ACC112 (cell line): ENCODE measurements around the gene USF2.

Source experiments
- H2AFZ ChIP-seq: fragments of 200-600 bp; sonication (generic); one replicate; pipeline ENCODE4 v1.6.0; 2017; ENCODE audit warnings: antibody characterized with exemption, low read length; ENCODE audit not compliant: unreplicated experiment
- H3K27ac ChIP-seq: fragments of 200-600 bp; sonication (generic); 2 replicates; pipeline ENCODE4 v1.5.1; 2014; ENCODE audit warnings: low read depth, mild to moderate bottlenecking, antibody characterized with exemption, low read length, moderate library complexity
- H3K27me3 ChIP-seq: fragments of 200-600 bp; sonication (generic); 2 replicates; pipeline ENCODE4 v1.6.1; 2014; ENCODE audit warnings: mild to moderate bottlenecking, antibody characterized with exemption, low read length, moderate library complexity, mixed read lengths; ENCODE audit not compliant: insufficient read depth
- H3K36me3 ChIP-seq: fragments of 200-600 bp; sonication (generic); 2 replicates; pipeline ENCODE4 v1.6.1; 2016; ENCODE audit warnings: mild to moderate bottlenecking, antibody characterized with exemption, low read length, moderate library complexity, mixed read lengths; ENCODE audit not compliant: insufficient read depth
- H3K4me1 ChIP-seq: fragments of 200-600 bp; sonication (generic); one replicate; pipeline ENCODE4 v1.6.1; 2016; ENCODE audit warnings: low read length, mixed read lengths; ENCODE audit not compliant: insufficient read depth, unreplicated experiment, control insufficient read depth
- H3K4me3 ChIP-seq: fragments of 200-600 bp; sonication (generic); 2 replicates; pipeline ENCODE4 v1.5.1; 2014; ENCODE audit warnings: mild to moderate bottlenecking, low read depth, low read length
- H3K79me2 ChIP-seq: fragments of 200-600 bp; sonication (generic); one replicate; pipeline ENCODE4 v1.6.0; 2016; ENCODE audit warnings: low read length; ENCODE audit not compliant: control insufficient read depth, unreplicated experiment, insufficient read depth

The USF2 gene

DNA sequence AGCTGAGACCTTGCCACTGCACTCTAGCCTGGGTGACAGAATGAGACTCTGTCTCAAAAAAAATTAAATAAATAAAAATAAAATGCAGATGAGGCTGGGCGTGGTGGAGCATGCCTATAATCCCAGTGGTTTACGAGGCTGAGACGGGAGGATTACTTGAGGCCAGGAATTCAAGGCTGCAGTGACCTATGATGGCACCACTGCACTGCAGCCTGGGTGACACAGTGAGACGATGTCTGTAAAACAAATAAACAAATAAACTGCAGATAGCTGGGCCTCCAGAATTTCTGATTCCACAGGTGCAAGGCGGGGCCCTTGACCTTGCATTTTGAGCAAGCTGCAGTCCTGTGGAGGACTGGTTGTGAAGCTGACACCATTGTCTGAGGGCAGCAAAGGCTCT, 20.1 kb downstream of the USF2 start:
- H3K27me3 ChIP-seq: peaks cover 9% of the 10 kb centered on the region; the same call in 1 of the 2 replicates
- no peak overlapping the region for H3K27ac ChIP-seq
- no peaks in the 10 kb centered on the region for H3K4me1 ChIP-seq
- no peak overlapping the region for H3K4me3 ChIP-seq
- H2AFZ ChIP-seq: no peak overlapping the region
- no peaks in the 10 kb centered on the region for H3K79me2 ChIP-seq
- no peaks in the 10 kb centered on the region for H3K36me3 ChIP-seq

DNA sequence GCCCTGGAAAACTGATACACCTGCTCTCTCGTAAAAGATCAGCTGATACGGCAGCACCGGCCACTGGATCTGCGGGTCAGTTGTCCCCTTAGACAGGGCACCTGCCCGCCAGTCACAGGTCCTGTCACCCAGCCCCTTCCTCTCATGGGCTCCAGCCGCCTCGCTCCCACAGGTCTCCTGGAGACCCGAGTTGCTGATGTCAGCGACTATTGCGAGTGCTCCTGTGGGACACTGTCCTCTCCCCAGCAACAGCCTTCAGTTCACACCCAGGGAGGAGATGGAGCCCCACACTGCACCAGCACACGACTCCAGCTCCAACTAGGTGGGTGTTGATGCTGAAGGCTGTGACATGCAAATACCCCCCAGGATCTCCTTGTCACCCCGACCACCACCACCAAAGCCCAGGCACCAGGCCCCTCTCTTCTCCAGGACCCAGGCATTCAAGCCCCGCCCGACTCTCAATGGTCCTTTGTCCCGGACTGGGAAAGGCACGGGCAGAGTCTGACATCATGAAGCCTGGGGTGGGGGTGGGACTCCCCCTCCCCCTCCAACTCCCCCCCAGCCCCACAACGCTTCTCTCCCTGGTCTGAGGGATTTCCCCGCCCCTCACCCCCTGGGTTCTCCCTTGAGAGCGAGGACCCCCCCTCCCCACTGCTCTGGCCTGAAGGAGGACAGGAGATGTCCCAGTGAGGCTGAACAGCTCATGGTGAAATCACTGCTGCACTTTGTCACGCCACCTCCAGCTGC, 21.8 kb downstream of the USF2 start:
- Histone ChIP-seq H3K4me1 (no peaks in the 10 kb centered on the region), H3K36me3 (no peaks in the 10 kb centered on the region), H2AFZ (no peak overlapping the region), H3K4me3 (no peak overlapping the region), H3K79me2 (no peaks in the 10 kb centered on the region), H3K27me3 (peaks cover 15% of the 10 kb centered on the region), H3K27ac (no peak overlapping the region)

DNA sequence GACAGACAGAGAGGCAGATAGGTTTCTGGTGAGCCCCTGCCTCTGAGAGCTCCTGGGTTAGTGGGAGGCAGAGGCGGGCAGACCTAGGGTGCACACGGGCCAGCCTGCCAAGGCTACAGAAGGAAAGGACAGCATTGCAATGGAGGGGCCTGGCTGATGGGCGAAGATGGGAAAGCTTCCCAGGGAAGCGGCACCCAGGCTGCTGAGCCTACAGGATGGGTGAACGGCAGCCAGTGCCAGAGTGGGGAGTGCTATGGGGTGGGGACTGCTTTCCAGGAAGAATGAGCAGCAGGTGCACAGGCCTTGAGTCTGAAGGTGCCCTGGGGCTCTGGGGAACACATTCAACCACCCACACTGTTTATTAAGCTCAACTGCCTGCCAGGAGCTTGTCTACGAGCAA, 22.5 kb downstream of the USF2 start:
- no peaks in the 10 kb centered on the region for H3K4me1 ChIP-seq
- no peaks in the 10 kb centered on the region for H3K36me3 ChIP-seq
- H3K79me2 ChIP-seq: no peaks in the 10 kb centered on the region
- H3K27me3 ChIP-seq: peaks cover 15% of the 10 kb centered on the region
- no peak overlapping the region for H3K27ac ChIP-seq
- no peak overlapping the region for H2AFZ ChIP-seq
- no peak overlapping the region for H3K4me3 ChIP-seq

- no peaks in the 10 kb centered on the region for H3K79me2 ChIP-seq
- no peak within 1 kb of the TSS for H3K27ac ChIP-seq
- no peaks in the 10 kb centered on the region for H3K4me1 ChIP-seq
- H3K4me3 ChIP-seq: no peak within 1 kb of the TSS
- no peaks in the 10 kb centered on the region for H3K36me3 ChIP-seq
- H2AFZ ChIP-seq: no peak within 1 kb of the TSS
- peaks cover 15% of the 10 kb centered on the region for H3K27me3 ChIP-seq
Measured at GRCh38 chr19:35291916-35292315, 23.2 kb downstream of the USF2 start, which contains the start of gene MAG. Gene MAG (plus strand): TSS chr19:35292161. CDS start chr19:35295409, 3,248 bp downstream.

DNA sequence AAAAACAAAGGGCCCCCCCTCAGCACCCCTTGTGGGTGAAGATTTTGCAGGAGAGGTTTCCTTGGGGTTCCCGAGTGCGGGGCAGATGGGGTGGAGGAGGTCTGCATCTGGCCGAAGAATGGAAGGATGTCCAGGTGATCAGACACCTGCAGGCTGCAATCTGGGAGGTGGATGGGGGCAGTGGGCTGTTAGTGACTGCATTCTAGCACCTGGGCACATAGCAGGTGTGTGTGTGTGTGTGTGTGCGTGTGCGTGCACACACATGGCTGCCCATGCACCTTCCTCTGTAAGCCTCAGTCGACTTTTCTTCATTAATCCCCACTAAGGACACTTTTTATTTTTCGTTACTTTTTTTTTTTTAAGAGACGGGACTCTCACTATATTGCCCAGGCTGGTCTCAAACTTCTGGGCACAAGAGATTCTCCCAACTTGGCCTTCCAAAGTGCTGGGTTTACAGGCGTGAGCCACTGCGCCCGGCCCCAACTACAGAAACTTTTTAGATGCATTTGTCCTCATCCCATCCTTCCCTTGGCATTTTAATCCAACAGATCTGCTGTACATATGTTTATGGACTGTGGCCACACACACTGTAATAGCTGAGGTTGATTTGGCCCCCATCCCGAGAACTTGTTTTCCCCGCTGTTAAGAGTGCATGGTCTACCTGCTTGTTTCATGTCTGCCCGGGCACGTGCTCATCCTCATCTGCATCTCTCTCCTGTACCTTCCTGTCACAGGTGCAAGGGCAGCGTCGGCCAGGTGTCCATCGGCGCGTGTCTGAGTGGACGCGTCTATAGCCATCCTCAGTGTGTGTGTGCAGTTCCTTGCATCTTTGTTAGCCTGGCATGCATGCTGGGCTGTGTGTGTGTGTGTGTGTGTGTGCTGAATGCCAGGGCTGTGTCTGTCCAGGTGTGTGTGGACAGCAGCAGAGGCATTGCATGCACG, 23.9 kb downstream of the USF2 start:
- Histone ChIP-seq H3K27me3 (peaks cover 15% of the 10 kb centered on the region), H3K36me3 (no peaks in the 10 kb centered on the region), H2AFZ (no peak overlapping the region)

DNA sequence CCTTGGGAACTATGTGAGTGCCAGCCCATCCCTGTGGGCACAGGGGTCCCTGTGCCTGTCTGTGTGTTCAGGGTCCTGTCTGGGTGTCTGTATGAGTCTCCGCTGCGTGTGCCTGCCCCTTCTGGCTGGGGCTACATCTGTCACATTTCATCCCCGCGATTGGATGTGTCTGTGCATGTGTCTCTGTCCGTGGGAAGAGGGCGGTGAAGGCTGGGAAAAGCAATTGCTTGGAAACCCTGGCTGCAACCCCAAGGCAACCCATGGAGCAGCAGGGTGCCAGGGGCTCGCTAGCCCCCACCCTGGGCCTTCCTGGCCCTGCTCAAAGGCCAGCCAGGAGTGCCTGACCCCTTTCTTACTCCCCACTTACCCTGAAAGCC, 24.6 kb downstream of the USF2 start:
- H3K27me3 ChIP-seq: peaks cover 15% of the 10 kb centered on the region
- no peaks in the 10 kb centered on the region for H3K4me1 ChIP-seq
- no peak overlapping the region for H3K27ac ChIP-seq
- no peaks in the 10 kb centered on the region for H3K36me3 ChIP-seq
- no peak overlapping the region for H3K4me3 ChIP-seq
- no peak overlapping the region for H2AFZ ChIP-seq
- no peaks in the 10 kb centered on the region for H3K79me2 ChIP-seq

More for the DNA sequence above, 23.9 kb downstream of the USF2 start:
- no peaks in the 10 kb centered on the region for H3K79me2 ChIP-seq
- no peak overlapping the region for H3K4me3 ChIP-seq
- H3K27ac ChIP-seq: no peak overlapping the region
- H3K4me1 ChIP-seq: no peaks in the 10 kb centered on the region

DNA sequence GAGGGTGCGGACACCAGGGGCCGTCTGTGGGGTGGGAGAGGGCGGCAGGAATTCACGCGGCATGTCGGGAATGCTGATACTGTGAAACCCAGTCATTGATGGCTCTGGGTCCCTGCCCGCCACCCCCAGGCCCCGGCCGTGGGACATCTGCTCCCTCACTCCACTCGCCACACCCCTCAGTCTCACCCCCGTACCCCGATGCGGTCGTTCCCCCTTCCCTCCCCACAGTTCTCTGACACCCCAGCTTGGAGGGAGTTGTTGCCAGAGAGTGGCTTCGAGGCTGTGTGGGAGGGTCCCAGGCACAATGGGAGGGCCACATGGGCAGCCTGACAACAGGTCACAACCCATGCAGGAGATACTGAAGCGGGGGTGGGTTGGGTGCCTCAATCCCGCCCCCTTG, 25.0 kb downstream of the USF2 start:
- H3K79me2 ChIP-seq: no peaks in the 10 kb centered on the region
- H3K27ac ChIP-seq: no peak overlapping the region
- peaks cover 15% of the 10 kb centered on the region for H3K27me3 ChIP-seq
- H2AFZ ChIP-seq: no peak overlapping the region
- H3K4me1 ChIP-seq: no peaks in the 10 kb centered on the region
- H3K4me3 ChIP-seq: no peak overlapping the region
- no peaks in the 10 kb centered on the region for H3K36me3 ChIP-seq

DNA sequence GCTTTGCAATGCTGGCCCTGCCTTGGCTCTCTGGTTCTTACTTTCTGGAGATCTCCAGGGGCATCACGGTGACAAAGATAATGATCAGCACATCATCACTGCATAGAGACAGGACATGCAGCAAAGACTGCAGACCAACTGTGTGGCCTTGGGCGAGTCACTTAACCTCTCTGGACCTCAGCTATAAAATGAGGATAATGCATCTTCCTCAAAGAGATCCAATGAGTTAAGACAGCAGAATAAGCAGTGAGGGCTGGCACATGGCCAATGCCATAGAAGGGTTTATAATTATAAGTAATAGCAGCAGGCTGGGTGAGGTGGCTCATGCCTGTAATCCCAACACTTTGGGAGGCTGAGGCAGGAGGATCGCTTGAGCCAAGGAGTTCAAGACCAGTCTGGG, 25.6 kb downstream of the USF2 start:
- H3K36me3 ChIP-seq: no peaks in the 10 kb centered on the region
- no peaks in the 10 kb centered on the region for H3K79me2 ChIP-seq
- peaks cover 15% of the 10 kb centered on the region for H3K27me3 ChIP-seq
- H2AFZ ChIP-seq: no peak overlapping the region
- H3K27ac ChIP-seq: no peak overlapping the region
- H3K4me3 ChIP-seq: no peak overlapping the region
- H3K4me1 ChIP-seq: no peaks in the 10 kb centered on the region

DNA sequence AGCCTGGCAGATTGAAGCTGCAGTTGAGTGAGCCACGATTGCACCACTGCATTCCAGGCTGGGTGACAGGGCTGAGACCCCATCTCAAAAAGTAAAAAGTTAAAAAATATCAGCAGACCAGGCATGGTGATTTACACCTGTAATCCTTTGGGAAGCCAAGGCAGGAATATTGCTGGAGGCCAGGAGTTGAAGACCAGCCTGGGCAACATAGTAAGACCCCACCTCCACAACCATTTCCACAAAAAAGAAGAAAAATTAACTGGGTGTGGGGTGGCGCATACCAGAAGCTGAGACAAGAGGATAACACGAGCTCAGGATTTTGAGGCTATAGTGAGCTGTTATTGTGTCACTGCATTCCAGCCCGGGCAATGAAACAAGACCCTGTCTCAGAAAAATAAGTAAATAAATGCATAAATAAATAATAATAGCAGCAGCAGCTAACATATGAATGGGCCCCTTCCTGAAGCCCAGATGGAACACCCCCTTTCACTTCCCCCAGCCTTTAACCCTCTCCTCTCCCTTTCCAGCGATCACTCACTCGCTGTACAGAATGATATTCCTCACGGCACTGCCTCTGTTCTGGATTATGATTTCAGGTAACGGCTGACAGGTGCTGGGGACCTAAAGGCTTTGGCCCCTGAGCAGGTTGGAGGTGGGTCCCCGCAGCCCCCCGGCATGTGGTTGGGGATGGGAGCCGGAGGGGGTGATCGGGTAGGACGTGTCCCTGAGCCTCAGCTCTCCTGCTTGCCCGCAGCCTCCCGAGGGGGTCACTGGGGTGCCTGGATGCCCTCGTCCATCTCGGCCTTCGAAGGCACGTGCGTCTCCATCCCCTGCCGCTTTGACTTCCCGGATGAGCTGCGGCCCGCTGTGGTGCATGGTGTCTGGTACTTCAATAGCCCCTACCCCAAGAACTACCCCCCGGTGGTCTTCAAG, 26.4 kb downstream of the USF2 start:
- Histone ChIP-seq H3K4me3 (no peak overlapping the region), H3K27me3 (peaks cover 15% of the 10 kb centered on the region), H3K79me2 (no peaks in the 10 kb centered on the region), H3K4me1 (no peaks in the 10 kb centered on the region), H3K27ac (no peak overlapping the region), H2AFZ (no peak overlapping the region), H3K36me3 (no peaks in the 10 kb centered on the region)

GRCh38 chr19:35295792-35296462, 27.2 kb downstream of the USF2 start:
- Histone ChIP-seq H3K27me3 (peaks cover 15% of the 10 kb centered on the region), H3K4me1 (no peaks in the 10 kb centered on the region), H2AFZ (no peak overlapping the region)

More at GRCh38 chr19:35295792-35296462, 27.2 kb downstream of the USF2 start:
- Histone ChIP-seq H3K79me2 (no peaks in the 10 kb centered on the region), H3K27ac (no peak overlapping the region), H3K36me3 (no peaks in the 10 kb centered on the region), H3K4me3 (no peak overlapping the region)
